Stomach smooth muscle (tissue), 2 donors: ENCODE data around the gene DIAPH3.

Experiments
- H3K27ac ChIP-seq: one replicate; pipeline ENCODE4 v1.7.0; 2013; ENCODE audit warnings: mild to moderate bottlenecking, low read length, inconsistent platforms
- H3K27me3 ChIP-seq, 2 donors: one replicate each; pipeline ENCODE4 v1.7.0; 2013; ENCODE audit warnings: low read length in 2 of 2; ENCODE audit not compliant: insufficient read depth in 2 of 2, control insufficient read depth in 1 of 2
- H3K36me3 ChIP-seq, 2 donors: one replicate each; pipeline ENCODE4 v1.7.0; 2013; ENCODE audit warnings: low read length in 2 of 2; ENCODE audit not compliant: control insufficient read depth in 2 of 2, insufficient read depth in 2 of 2
- H3K4me1 ChIP-seq: one replicate; pipeline ENCODE4 v1.7.0; 2013; ENCODE audit warnings: low read length; ENCODE audit not compliant: control insufficient read depth, insufficient read depth
- H3K4me3 ChIP-seq, 2 donors: one replicate each; pipeline ENCODE4 v1.7.0; 2013; ENCODE audit warnings: low read length in 2 of 2
- H3K9ac ChIP-seq, 2 donors: one replicate each; pipeline ENCODE4 v1.7.0; 2013; ENCODE audit warnings: low read length in 2 of 2, mild to moderate bottlenecking in 1 of 2
- H3K9me3 ChIP-seq, 2 donors: one replicate each; pipeline ENCODE4 v1.7.0; 2013; ENCODE audit warnings: low read length in 2 of 2; ENCODE audit not compliant: control insufficient read depth in 2 of 2
- donor health status: healthy.
- donor health status: Pancreatic carcinoma.

The DIAPH3 gene

DNA sequence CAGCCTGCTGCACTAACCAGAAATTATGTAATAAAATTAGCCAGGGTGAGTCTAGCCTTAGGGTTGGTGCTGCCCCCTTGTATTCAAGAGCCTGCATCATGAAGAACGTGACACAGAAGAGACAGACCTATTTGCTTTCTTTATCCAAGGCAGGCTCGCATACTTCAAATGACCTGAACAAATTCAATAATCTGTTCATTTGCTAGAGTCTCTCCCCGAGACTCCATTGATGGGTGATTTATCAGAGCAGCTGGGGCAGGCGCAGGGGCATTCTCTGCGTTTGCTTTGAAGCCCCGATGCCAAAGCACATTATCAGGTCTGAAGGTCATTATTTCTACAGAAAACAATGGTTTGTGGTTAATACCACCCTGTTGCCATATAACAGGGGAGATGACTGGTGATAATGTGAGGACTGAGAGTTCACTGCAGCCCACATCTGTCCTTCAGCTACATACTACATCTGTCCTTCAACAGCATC, 520.3 kb downstream of the DIAPH3 start:
- no peaks in the 10 kb centered on the region for H3K27me3 ChIP-seq
- no peak overlapping the region for H3K4me3 ChIP-seq
- H3K9me3 ChIP-seq, result no peaks in the 10 kb centered on the region
- peaks cover 4% of the 10 kb centered on the region for H3K4me1 ChIP-seq
- H3K9ac ChIP-seq, result no peak overlapping the region
- H3K27ac ChIP-seq, result no peak overlapping the region
- no peaks in the 10 kb centered on the region for H3K36me3 ChIP-seq

DNA sequence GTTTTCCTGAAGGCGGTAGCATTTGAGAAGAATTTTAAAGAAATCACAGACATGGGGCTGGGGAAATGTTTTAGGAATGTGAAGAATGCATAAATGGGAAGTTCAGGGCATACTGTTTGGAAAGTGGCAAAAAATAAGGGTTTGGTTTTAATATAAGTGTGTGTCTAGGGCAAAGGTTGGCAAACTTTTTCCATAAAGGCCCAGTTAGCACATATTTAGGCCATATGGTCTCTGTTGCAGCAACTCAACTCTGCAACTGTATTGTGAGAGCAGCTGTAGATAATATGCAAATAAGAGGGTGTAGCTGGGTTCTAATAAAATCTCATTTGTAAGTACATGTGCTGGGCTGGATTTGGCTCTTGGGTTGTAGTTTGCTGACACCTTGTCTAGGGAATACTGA, 521.9 kb downstream of the DIAPH3 start:
- Histone ChIP-seq H3K9me3 (no peaks in the 10 kb centered on the region), H3K4me1 (peaks cover 4% of the 10 kb centered on the region), H3K36me3 (no peaks in the 10 kb centered on the region), H3K27me3 (no peaks in the 10 kb centered on the region), H3K9ac (no peak overlapping the region), H3K27ac (no peak overlapping the region), H3K4me3 (no peak overlapping the region)

DNA sequence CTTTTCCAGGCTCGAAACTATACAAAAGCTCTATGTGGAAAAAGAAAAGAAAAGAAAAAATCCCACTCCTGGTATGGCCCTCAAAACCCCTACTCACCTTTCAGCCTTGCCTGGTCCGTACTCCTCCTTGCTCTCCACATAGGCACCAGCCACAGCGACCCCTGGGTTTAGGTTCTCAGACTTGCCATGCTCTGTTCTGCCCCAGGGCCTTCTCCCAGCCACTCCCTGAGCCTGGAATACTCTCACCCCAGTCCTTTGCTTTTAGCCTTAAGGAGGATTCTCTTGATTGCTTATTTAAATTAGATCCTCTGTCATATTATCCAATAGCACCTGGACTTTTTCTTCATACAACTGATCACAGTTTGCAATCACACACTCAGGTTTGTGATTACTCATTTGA, 522.5 kb downstream of the DIAPH3 start:
- no peak overlapping the region for H3K9ac ChIP-seq
- peaks cover 4% of the 10 kb centered on the region for H3K4me1 ChIP-seq
- no peaks in the 10 kb centered on the region for H3K9me3 ChIP-seq
- no peak overlapping the region for H3K4me3 ChIP-seq
- no peaks in the 10 kb centered on the region for H3K36me3 ChIP-seq
- H3K27me3 ChIP-seq, result no peaks in the 10 kb centered on the region
- no peak overlapping the region for H3K27ac ChIP-seq

DNA sequence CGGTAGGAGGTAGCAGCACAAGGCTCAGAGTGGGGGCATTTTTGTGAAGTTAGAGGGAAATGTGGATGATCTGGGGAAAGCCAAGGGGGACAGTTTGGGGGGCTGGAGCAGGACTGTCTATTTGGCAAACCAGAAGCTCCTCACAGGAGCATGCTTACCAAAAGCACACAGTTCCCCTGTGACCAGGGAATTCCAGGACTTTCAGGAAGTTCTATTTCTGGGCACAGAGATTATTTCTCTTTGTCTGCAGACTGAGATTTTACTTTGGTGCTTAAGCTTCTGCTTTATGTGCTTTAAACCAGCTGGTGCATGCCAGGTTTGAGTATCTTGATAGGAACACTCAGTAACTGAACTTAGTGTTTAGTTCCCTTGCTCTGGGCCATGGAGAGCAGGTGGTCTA, 525.3 kb downstream of the DIAPH3 start:
- no peak overlapping the region for H3K27ac ChIP-seq
- H3K4me3 ChIP-seq, result no peak overlapping the region
- peaks cover 4% of the 10 kb centered on the region for H3K4me1 ChIP-seq
- no peak overlapping the region for H3K9ac ChIP-seq
- no peaks in the 10 kb centered on the region for H3K9me3 ChIP-seq
- H3K36me3 ChIP-seq, result no peaks in the 10 kb centered on the region
- H3K27me3 ChIP-seq, result no peaks in the 10 kb centered on the region

- no peaks in the 10 kb centered on the region for H3K27me3 ChIP-seq
- no peaks in the 10 kb centered on the region for H3K9me3 ChIP-seq
- H3K4me3 ChIP-seq, result no peak overlapping the region
- no peaks in the 10 kb centered on the region for H3K36me3 ChIP-seq
- peaks cover 8% of the 10 kb centered on the region for H3K4me1 ChIP-seq
- no peak overlapping the region for H3K9ac ChIP-seq
- no peak overlapping the region for H3K27ac ChIP-seq
Measured at GRCh38 chr13:59635589-59635988, 528.1 kb downstream of the DIAPH3 start.

DNA sequence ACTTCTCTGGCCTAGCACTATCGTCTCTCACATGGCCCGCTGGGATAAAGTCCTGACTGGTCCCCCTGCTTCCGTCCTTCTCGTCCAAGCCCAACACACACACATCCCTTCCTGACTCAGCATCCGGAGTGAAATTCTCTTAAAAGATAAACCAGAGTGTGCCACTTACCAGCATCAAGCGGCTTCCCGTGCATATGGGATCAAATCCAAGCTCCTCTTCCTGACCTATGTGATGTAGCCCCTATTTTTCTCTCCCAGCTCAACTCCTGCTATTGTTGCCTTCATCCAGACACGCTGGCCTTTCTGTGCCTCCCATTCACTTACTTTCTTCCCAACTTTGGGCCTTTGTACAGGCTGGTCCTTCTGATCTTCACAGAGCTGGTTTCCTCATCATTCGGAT, 530.4 kb downstream of the DIAPH3 start:
- H3K4me3 ChIP-seq, result no peak overlapping the region
- no peak overlapping the region for H3K27ac ChIP-seq
- H3K36me3 ChIP-seq, result no peaks in the 10 kb centered on the region
- no peak overlapping the region for H3K9ac ChIP-seq
- H3K9me3 ChIP-seq, result no peaks in the 10 kb centered on the region
- peaks cover 4% of the 10 kb centered on the region for H3K4me1 ChIP-seq
- H3K27me3 ChIP-seq, result no peaks in the 10 kb centered on the region

DNA sequence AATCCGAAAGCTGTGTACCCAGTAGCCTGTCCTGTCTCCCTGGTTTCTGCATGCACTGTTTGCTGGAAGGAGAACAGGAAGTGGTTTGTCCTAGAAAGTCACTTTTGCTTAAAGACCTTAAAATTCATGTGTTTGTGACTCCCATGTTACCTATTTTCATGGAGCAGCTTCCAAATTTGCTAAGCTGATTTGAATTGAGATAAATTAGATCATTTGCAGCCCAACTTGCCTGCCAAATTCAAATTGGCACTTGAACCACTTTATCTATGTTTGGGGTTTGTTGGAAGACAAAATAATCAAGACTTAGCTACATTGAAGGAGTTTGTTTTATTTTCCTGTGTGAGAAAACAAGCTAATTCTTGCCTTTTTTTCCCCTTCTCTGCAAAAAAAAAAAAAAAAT, 532.5 kb downstream of the DIAPH3 start:
- Histone ChIP-seq H3K9me3 (no peaks in the 10 kb centered on the region), H3K4me1 (peaks cover 4% of the 10 kb centered on the region), H3K27me3 (no peaks in the 10 kb centered on the region), H3K36me3 (no peaks in the 10 kb centered on the region), H3K27ac (no peak overlapping the region), H3K9ac (no peak overlapping the region), H3K4me3 (no peak overlapping the region)

- no peaks in the 10 kb centered on the region for H3K27me3 ChIP-seq
- no peak overlapping the region for H3K4me3 ChIP-seq
- H3K4me1 ChIP-seq, result no peaks in the 10 kb centered on the region
- H3K27ac ChIP-seq, result no peak overlapping the region
- no peaks in the 10 kb centered on the region for H3K9me3 ChIP-seq
- no peak overlapping the region for H3K9ac ChIP-seq
- no peaks in the 10 kb centered on the region for H3K36me3 ChIP-seq
Measured at GRCh38 chr13:59625111-59625510, 538.6 kb downstream of the DIAPH3 start.

GRCh38 chr13:59623206-59623915, 540.4 kb downstream of the DIAPH3 start:
- Histone ChIP-seq H3K27ac (no peak overlapping the region), H3K9me3 (no peaks in the 10 kb centered on the region), H3K36me3 (no peaks in the 10 kb centered on the region), H3K4me3 (no peak overlapping the region), H3K27me3 (no peaks in the 10 kb centered on the region), H3K4me1 (no peaks in the 10 kb centered on the region), H3K9ac (no peak overlapping the region)

GRCh38 chr13:59621773-59622172, 542.0 kb downstream of the DIAPH3 start:
- no peaks in the 10 kb centered on the region for H3K36me3 ChIP-seq
- no peaks in the 10 kb centered on the region for H3K4me1 ChIP-seq
- H3K27me3 ChIP-seq, result no peaks in the 10 kb centered on the region
- H3K9me3 ChIP-seq, result no peaks in the 10 kb centered on the region
- no peak overlapping the region for H3K27ac ChIP-seq
- H3K4me3 ChIP-seq, result no peak overlapping the region
- H3K9ac ChIP-seq, result no peak overlapping the region
